Osteoblast (primary cell): Measurements from ENCODE around the gene SPINK8. TPM values are rescaled to one million over a fixed set of nuclear protein-coding genes. Genes with fewer than 3 reads are reported as not detected.

Experiments
- DNase-seq: peaks from one replicate; pipeline ENCODE4 v3.0.0; 2011; ENCODE audit warnings: low spot score, mixed read lengths; ENCODE audit not compliant: insufficient read length; ENCODE audit errors: missing footprints
- H2AFZ ChIP-seq: 2 replicates; pipeline ENCODE4 v1.6.0; 2011; ENCODE audit warnings: mild to moderate bottlenecking, low read length
- H3K27ac ChIP-seq: 2 replicates; pipeline ENCODE4 v1.5.1; 2011; ENCODE audit warnings: mild to moderate bottlenecking, low read depth, low read length, moderate library complexity
- H3K27me3 ChIP-seq: 2 replicates; pipeline ENCODE4 v1.6.0; 2012; ENCODE audit warnings: mild to moderate bottlenecking, control low read depth, inconsistent platforms, low read length, moderate library complexity; ENCODE audit not compliant: insufficient read depth
- H3K36me3 ChIP-seq: 2 replicates; pipeline ENCODE4 v1.5.1; 2011; ENCODE audit warnings: mild to moderate bottlenecking, low read length, control low read depth, moderate library complexity; ENCODE audit not compliant: insufficient read depth
- H3K4me1 ChIP-seq: 2 replicates; pipeline ENCODE4 v1.5.1; 2011; ENCODE audit warnings: mild to moderate bottlenecking, low read length, control low read depth, moderate library complexity; ENCODE audit not compliant: insufficient read depth
- H3K4me2 ChIP-seq: 2 replicates; pipeline ENCODE4 v1.6.0; 2011; ENCODE audit warnings: mild to moderate bottlenecking, low read length; ENCODE audit not compliant: insufficient read depth
- H3K4me3 ChIP-seq: fragments of 200-600 bp; sonication (generic); 3 replicates; pipeline ENCODE4 v1.5.1; 2012; ENCODE audit warnings: mild to moderate bottlenecking, low read length, inconsistent platforms; ENCODE audit not compliant: insufficient read depth
- H3K79me2 ChIP-seq: 2 replicates; pipeline ENCODE4 v1.6.0; 2012; ENCODE audit warnings: mild to moderate bottlenecking, low read length, control low read depth, inconsistent platforms; ENCODE audit not compliant: insufficient read depth
- H3K9me3 ChIP-seq: 2 replicates; pipeline ENCODE4 v1.5.1; 2011; ENCODE audit warnings: low read depth, low read length, control low read depth
- H4K20me1 ChIP-seq: 2 replicates; pipeline ENCODE4 v1.6.0; 2012; ENCODE audit warnings: mild to moderate bottlenecking, low read length, control low read depth; ENCODE audit not compliant: insufficient read depth
- CTCF ChIP-seq: IDR thresholded peaks from 2 replicates; pipeline ENCODE4 v1.5.1; 2011; ENCODE audit warnings: mild to moderate bottlenecking, low read depth, low read length, moderate library complexity; ENCODE audit errors: extremely low read depth
- total RNA-seq: library from RNA; depleted of rRNA; stranded (reverse); fragments of >200 nt; gene quantifications from 2 replicates; pipeline ENCODE4 v1.2.3, GENCODE V29; 2012

The SPINK8 gene
- total RNA-seq, 1 donor = not detected

- Histone ChIP-seq H3K27ac (no peak overlapping the region), H3K4me3 (no peak overlapping the region), H2AFZ (no peak overlapping the region), H3K9me3 (no peaks in the 10 kb centered on the region), H3K27me3 (peaks cover 9% of the 10 kb centered on the region), H3K4me1 (no peaks in the 10 kb centered on the region), H3K79me2 (no peaks in the 10 kb centered on the region), H3K4me2 (no peak overlapping the region), H4K20me1 (no peaks in the 10 kb centered on the region), H3K36me3 (no peaks in the 10 kb centered on the region)
- no peak for DNase-seq
- TF ChIP-seq CTCF = no peak
These were observed 28.5 kb upstream of the SPINK8 start for GRCh38 chr3:48361928-48362327.

GRCh38 chr3:48356419-48356818, 23.0 kb upstream of the SPINK8 start:
- Histone ChIP-seq H4K20me1 (no peaks in the 10 kb centered on the region), H2AFZ (no peak overlapping the region), H3K9me3 (no peaks in the 10 kb centered on the region), H3K36me3 (no peaks in the 10 kb centered on the region), H3K79me2 (no peaks in the 10 kb centered on the region), H3K4me2 (no peak overlapping the region), H3K27me3 (peaks cover 9% of the 10 kb centered on the region), H3K27ac (no peak overlapping the region), H3K4me3 (no peak overlapping the region), H3K4me1 (no peaks in the 10 kb centered on the region)
- DNase-seq = no peak
- no peak for TF ChIP-seq CTCF

GRCh38 chr3:48353987-48354386, 20.5 kb upstream of the SPINK8 start:
- H3K27me3 ChIP-seq = peaks cover 11% of the 10 kb centered on the region
- no peaks in the 10 kb centered on the region for H3K36me3 ChIP-seq
- H3K4me3 ChIP-seq = no peak overlapping the region
- no peaks in the 10 kb centered on the region for H3K4me1 ChIP-seq
- TF ChIP-seq CTCF = no peak
- DNase-seq = no peak
- H3K9me3 ChIP-seq = no peaks in the 10 kb centered on the region
- H3K27ac ChIP-seq = no peak overlapping the region
- H2AFZ ChIP-seq = no peak overlapping the region
- H3K4me2 ChIP-seq = no peak overlapping the region
- H4K20me1 ChIP-seq = no peaks in the 10 kb centered on the region
- no peaks in the 10 kb centered on the region for H3K79me2 ChIP-seq

GRCh38 chr3:48352546-48352945, 19.1 kb upstream of the SPINK8 start:
- H3K9me3 ChIP-seq = no peaks in the 10 kb centered on the region
- H3K27me3 ChIP-seq = peaks cover 13% of the 10 kb centered on the region
- H2AFZ ChIP-seq = no peak overlapping the region
- no peaks in the 10 kb centered on the region for H3K79me2 ChIP-seq
- no peak for DNase-seq
- TF ChIP-seq CTCF = no peak
- no peak overlapping the region for H3K4me2 ChIP-seq
- H3K36me3 ChIP-seq = no peaks in the 10 kb centered on the region
- H4K20me1 ChIP-seq = no peaks in the 10 kb centered on the region
- no peak overlapping the region for H3K27ac ChIP-seq
- no peaks in the 10 kb centered on the region for H3K4me1 ChIP-seq
- H3K4me3 ChIP-seq = no peak overlapping the region
